GM21360 (cell line): ENCODE measurements around the gene ACSL6.
"Not testable (repeated sequence)": the region's sequence is repeated elsewhere in the genome, so short reads cannot be mapped to it uniquely, and the experiment has no call there.

Experiments
- ATAC-seq: cut with Tn5 transposase; IDR thresholded peaks from one replicate; pipeline ENCODE4 v1.9.1; 2021; ENCODE audit warnings: mild to moderate bottlenecking, moderate library complexity; ENCODE audit not compliant: unreplicated experiment

Gene ACSL6

GRCh38 chr5:131950706-131951105, 60.8 kb downstream of the ACSL6 start:
- no peak for ATAC-seq

DNA sequence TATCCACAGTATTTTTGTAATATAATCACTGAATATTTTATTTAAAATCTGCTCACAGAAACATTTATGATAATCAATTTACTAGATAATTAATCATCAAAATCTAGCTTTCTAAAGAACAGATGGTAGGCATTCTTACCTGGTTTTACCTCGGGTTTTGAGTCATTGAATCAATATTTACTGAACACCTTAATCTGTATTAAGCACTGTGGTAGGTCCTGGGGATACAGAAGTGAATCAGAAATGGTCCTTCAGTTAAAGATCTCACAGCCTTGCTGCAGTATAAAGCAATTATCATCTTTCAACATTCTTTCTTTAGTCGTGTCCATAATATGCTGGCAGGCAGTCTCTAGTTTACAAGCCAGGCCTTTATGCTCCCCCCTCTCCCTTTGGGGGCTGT, 64.0 kb downstream of the ACSL6 start:
- no peak for ATAC-seq

GRCh38 chr5:131945551-131946168, 65.8 kb downstream of the ACSL6 start, which contains the start of gene MEIKIN:
Gene MEIKIN, minus strand, starts transcription at chr5:131945663. Its CDS starts 158 bp downstream, at chr5:131945505.
- ATAC-seq, result no peak

GRCh38 chr5:131944702-131945550, 66.5 kb downstream of the ACSL6 start:
- ATAC-seq, result no peak

GRCh38 chr5:131943916-131944315, 67.5 kb downstream of the ACSL6 start:
- ATAC-seq, result no peak

- ATAC-seq, result no peak
These were observed 69.4 kb downstream of the ACSL6 start for GRCh38 chr5:131942016-131942415.

DNA sequence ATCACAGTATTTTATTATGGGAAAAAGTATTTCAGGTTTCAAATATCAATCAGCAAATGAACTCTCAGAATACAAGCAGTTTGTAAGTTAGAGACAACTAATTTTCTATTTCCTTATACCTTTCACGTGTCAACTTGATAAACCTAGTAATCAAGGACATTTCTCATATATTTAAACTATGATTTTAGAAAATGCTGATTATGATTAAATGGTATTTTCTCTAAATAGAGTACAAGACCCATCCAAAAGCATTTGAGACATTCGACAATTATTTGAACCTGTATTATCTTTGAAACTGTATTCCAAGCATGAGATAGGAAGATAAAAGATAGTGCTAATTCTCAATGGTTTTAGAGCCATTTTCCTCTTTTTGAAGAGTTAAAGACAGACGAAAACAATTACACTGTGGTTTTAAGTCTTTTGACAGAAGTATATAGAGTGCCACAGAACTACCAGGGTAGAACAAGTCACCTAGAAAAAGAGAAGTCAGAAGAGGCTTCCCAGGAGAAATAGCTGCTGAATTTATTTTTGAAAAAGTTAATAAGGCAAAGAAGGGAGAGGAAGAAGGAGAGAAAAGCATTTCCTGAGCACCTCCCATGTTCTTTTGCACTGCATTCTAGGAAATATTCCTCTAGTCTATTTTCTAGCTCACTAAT, 71.6 kb downstream of the ACSL6 start:
- ATAC-seq, result no peak

DNA sequence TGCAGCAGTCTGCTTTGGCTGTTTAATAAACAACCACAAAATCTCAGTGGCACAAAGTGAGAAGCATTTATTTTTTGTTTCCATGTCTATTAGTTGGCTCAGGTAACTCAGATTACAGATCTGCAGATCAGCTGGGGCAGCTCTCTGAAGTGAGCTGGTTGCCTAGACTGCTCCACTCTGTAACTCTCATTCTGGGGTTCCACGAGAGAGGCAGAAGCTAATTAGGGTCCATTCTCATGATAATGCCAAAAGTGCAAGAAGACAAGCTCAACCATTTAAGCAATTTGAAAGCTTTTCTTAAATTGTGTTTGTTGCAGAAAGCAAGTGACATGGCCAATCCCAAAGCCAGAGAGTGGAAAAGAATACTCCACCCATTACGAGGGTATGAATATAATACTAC, 79.2 kb downstream of the ACSL6 start:
- no peak for ATAC-seq

- no peak for ATAC-seq
These were observed 82.5 kb downstream of the ACSL6 start for GRCh38 chr5:131928957-131929356.

- no peak for ATAC-seq
These were observed 85.3 kb downstream of the ACSL6 start for GRCh38 chr5:131926168-131926567.

DNA sequence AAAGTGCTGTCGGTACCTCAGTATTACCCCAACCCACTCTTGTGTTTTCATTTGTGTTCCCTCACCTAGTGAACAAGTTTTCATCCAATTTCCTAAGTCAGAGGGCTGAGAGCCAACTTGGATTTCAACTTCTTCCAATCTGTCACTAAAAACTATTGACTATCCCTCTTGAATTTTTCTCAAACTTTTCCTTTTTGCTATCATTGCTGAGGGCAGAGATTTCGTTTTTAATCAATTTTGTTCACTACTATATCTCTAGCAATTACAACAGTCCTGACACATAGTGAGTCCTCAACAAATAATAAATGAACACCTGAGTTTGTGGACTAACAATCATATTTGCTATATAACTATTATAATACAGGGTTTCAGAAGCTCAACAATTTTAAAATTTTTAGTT, 95.0 kb downstream of the ACSL6 start:
- ATAC-seq, result no peak

GRCh38 chr5:131914472-131914871, 97.0 kb downstream of the ACSL6 start:
- no peak for ATAC-seq

DNA sequence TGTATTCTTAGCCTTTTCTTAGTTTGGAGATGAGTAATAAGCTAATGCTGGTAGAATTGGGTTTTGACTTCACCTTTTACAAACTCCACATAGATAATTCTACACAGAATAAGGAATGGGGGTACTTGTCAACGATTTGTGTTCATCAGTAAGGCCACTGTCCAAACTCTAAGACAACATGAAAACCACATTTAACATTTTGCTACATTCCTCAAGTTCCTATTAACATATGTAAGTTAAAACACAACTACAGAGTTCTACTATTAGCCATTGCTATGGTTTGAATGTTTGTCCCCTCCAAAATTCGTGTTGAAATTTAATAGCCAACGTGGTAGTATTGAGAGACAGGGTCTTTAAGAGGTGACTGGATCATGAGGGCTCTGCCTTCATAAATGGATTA, 97.9 kb downstream of the ACSL6 start:
- no peak for ATAC-seq

- no peak for ATAC-seq
These were observed 104.8 kb downstream of the ACSL6 start for GRCh38 chr5:131906668-131907067.

DNA sequence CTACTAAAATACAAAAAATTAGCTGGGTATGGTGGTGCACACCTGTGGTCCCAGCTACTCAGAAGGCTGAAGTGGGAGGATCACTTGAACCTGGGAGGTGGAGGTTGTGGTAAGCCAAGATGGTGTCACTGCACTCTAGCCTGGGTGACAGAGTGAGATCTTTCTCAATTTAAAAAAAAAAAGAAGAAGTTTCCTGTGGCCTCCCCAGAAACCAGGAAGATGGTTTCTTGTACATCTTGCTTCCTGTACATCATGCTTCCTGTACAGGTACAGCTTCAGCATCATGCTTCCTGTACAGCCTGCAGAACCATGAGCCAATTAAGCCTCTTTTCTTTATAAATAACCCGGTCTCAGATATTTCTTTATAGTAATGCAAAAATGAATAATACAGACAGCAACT, 109.2 kb downstream of the ACSL6 start:
- not testable (repeated sequence) for ATAC-seq
